ENCODE measurements around the gene CXCL12.

The CXCL12 gene

DNA sequence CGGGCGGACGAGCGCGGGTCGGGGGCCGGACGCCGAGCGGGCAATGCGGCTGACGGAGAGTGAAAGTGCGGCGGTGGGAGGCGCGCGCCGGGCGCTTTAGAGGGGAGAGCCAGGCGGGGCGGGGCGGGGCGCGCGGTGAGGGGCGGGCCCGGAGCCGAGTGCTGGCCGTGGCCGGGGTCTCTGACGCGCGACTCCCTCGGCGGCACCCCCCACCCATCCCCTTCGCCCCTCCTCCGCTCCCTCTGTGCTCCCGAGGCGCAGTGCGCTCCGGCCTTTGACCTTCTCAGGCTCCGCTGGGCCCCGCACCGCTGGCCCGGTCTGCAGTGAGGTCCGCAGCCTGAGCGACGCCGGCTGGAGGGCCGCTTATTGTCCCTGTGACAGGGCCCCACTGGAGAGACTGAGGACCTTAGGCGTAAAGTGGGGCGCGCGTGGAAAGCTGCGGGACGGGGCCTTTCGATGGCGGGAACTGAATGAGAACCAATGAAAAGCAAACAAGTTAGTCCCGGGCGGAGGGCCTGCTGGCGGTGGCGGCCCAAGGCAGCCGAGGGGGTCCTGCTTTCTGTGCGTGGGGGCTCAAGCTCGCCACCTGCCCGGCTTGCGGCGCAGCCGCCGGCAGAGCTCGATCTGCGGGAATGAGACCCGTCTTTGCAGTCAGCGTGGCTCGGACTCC lies at the start of gene CXCL12:
TSS of gene CXCL12 (minus strand) at position 72 of the 670 bp plus-strand sequence. CDS start 92 bp downstream, outside the sequence.
- TF ChIP-seq, protein P1, sequence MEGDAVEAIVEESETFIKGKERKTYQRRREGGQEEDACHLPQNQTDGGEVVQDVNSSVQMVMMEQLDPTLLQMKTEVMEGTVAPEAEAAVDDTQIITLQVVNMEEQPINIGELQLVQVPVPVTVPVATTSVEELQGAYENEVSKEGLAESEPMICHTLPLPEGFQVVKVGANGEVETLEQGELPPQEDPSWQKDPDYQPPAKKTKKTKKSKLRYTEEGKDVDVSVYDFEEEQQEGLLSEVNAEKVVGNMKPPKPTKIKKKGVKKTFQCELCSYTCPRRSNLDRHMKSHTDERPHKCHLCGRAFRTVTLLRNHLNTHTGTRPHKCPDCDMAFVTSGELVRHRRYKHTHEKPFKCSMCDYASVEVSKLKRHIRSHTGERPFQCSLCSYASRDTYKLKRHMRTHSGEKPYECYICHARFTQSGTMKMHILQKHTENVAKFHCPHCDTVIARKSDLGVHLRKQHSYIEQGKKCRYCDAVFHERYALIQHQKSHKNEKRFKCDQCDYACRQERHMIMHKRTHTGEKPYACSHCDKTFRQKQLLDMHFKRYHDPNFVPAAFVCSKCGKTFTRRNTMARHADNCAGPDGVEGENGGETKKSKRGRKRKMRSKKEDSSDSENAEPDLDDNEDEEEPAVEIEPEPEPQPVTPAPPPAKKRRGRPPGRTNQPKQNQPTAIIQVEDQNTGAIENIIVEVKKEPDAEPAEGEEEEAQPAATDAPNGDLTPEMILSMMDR (IDR thresholded peaks at IDR 0.05), result no peak
- Histone ChIP-seq H3K4me3 (ENCODE audit: low read depth in 1 of 2, low read length in 1 of 2) (no peak within 1 kb of the TSS), H3K27me3 (peaks cover 84% of the 10 kb centered on the region), H3K36me3 (no peaks in the 10 kb centered on the region), H3K27ac (no peak within 1 kb of the TSS), H3K9me3 (no peaks in the 10 kb centered on the region), H3K4me1 (ENCODE audit: control insufficient read depth in 1 of 2, insufficient read depth in 1 of 2, low read depth in 1 of 2, low read length in 1 of 2) (peaks cover 0 to 11% of the 10 kb centered on the region in 2 experiments)

DNA sequence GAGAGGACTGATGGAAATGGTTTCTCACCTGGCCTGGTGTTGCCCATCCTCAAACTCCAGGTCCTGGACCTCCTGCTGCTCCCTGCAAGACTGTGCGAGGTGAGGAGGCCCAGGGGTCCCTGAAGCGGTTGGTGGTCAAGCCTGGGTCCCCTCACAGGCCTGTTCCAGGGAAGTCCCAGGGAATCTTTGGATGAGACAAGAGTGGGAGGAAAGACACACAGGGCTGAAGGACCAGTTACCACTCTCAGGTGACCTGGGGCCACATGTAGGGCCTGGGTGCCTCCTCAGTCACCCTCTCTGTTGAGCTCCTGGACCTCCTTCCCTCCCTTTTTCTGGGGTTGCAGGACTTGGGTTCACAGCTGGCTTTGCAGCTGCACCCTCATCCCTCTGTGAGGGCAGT lies 42.6 kb upstream of the CXCL12 start:
- H3K4me3 ChIP-seq (ENCODE audit: low read depth in 1 of 2, low read length in 1 of 2), result no peak overlapping the region
- H3K36me3 ChIP-seq, result no peaks in the 10 kb centered on the region
- no peaks in the 10 kb centered on the region for H3K27me3 ChIP-seq
- TF ChIP-seq, protein P1 (IDR thresholded peaks at IDR 0.05), result no peak
- H3K9me3 ChIP-seq, result no peaks in the 10 kb centered on the region
- H3K4me1 ChIP-seq (ENCODE audit: control insufficient read depth in 1 of 2, insufficient read depth in 1 of 2, low read depth in 1 of 2, low read length in 1 of 2), result no peaks in the 10 kb centered on the region
- no peak overlapping the region for H3K27ac ChIP-seq

DNA sequence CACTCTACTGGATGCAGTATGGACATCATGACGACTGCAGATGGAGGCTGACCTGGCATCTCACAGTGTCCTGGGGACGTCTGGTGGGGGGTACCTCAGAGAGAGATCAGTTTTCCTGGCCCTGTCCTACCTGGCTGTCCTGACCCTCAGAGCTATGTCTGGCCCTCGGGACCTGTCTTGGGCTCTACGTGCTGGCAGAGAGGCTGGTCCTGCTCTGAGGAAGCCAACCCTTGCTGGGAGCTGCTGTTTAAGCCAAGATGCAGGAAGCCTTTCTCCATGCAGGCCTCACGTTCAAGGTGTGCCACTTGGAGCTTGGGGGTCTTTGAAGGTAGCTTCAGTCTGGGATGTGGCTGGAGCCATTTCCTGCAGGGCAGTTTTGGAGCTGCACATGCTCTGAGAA lies 42.1 kb upstream of the CXCL12 start:
- H3K4me1 ChIP-seq (ENCODE audit: control insufficient read depth in 1 of 2, insufficient read depth in 1 of 2, low read depth in 1 of 2, low read length in 1 of 2), result no peaks in the 10 kb centered on the region
- no peaks in the 10 kb centered on the region for H3K9me3 ChIP-seq
- no peaks in the 10 kb centered on the region for H3K27me3 ChIP-seq
- no peak overlapping the region for H3K27ac ChIP-seq
- TF ChIP-seq, protein P1 (IDR thresholded peaks at IDR 0.05), result no peak
- no peaks in the 10 kb centered on the region for H3K36me3 ChIP-seq
- H3K4me3 ChIP-seq (ENCODE audit: low read depth in 1 of 2, low read length in 1 of 2), result no peak overlapping the region

DNA sequence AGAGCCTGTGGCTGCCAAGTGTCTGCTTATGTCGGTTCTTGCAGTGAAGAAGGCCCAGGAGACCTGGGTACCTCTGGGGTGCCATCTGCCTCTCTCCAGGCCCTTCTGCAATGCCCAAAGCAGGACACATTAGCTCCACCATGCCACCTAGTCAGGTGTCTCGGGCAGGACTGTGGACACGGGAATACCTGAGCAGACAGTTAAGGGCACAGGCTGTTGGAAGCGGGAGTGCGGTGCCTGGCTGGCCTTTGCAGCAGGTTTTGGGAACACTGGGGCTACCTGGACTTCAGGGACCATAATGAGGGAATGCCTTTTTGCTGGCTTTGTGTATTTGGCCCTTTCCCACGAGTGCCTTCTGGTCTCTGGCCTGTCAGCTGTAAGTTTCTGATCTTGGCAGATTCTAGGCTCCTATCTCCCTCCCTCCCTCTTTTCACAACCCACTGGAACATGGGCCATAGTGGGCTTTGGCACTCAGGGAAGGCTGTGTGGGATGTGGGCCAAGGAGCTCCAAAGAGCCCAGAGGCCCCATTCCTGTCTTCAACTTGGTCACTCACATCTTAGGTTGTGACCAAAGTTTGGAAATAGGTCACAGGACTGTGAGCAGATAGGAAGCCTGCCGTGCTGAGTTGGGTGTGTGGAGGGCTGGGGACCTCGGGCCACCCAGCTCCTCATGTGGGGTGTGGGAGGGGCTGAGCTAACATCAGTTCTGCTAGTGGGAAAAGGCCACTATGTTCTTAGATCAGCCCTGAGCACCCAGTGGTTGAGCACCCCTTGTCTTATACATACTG lies 41.5 kb upstream of the CXCL12 start:
- Histone ChIP-seq H3K27ac (no peak overlapping the region), H3K27me3 (no peaks in the 10 kb centered on the region), H3K4me3 (ENCODE audit: low read depth in 1 of 2, low read length in 1 of 2) (no peak overlapping the region), H3K9me3 (no peaks in the 10 kb centered on the region), H3K36me3 (no peaks in the 10 kb centered on the region), H3K4me1 (ENCODE audit: control insufficient read depth in 1 of 2, insufficient read depth in 1 of 2, low read depth in 1 of 2, low read length in 1 of 2) (no peaks in the 10 kb centered on the region)
- TF ChIP-seq, protein P1 (IDR thresholded peaks at IDR 0.05), result no peak

DNA sequence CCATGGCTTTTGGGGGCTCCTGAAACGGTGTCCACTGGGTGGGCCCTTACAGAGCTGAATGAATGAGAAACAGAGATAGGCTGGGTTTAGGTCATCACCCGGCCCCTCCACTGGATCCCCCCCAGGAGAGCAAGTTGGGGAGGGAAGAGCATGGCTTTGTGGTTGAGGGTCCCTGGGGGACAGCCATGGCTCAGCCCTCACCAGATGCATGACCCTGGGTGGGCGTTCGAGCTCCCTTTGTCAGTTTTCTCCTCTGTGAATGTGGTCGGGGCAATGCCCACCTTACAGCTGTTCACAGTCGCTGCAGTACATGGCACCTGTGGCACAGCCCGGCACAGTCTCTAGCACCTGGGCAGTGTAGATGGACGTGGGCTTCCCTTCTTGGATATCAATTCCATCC lies 40.6 kb upstream of the CXCL12 start:
- H3K4me3 ChIP-seq (ENCODE audit: low read depth in 1 of 2, low read length in 1 of 2), result no peak overlapping the region
- H3K9me3 ChIP-seq, result no peaks in the 10 kb centered on the region
- H3K27me3 ChIP-seq, result no peaks in the 10 kb centered on the region
- H3K27ac ChIP-seq, result no peak overlapping the region
- no peaks in the 10 kb centered on the region for H3K4me1 ChIP-seq (ENCODE audit: control insufficient read depth in 1 of 2, insufficient read depth in 1 of 2, low read depth in 1 of 2, low read length in 1 of 2)
- no peaks in the 10 kb centered on the region for H3K36me3 ChIP-seq
- TF ChIP-seq, protein P1 (IDR thresholded peaks at IDR 0.05), result no peak
